Thoracic aorta (tissue), 2 donors: Measurements from ENCODE around the gene MAD1L1. TPM values are rescaled to one million over a fixed set of nuclear protein-coding genes. Genes with fewer than 3 reads are reported as not detected.

ENCODE experiments used
- ATAC-seq: fragments of 150-250 bp; one replicate; pipeline ENCODE4 v1.8.0; 2017; ENCODE audit warnings: low read depth; ENCODE audit not compliant: insufficient number of reproducible peaks, low FRiP score
- DNase-seq: peaks from one replicate; pipeline ENCODE4 v3.0.0-alpha.2; 2020; ENCODE audit warnings: low spot score
- H3K27ac ChIP-seq, 2 donors: fragments of 200-600 bp; sonication (generic); 1 replicate in 1 of 2; 2 replicates in 1 of 2; pipeline ENCODE4 v1.5.1; 2016; ENCODE audit warnings: mild to moderate bottlenecking in 2 of 2, moderate library complexity in 2 of 2
- H3K27me3 ChIP-seq: fragments of 200-600 bp; sonication (generic); replicated peaks from 2 replicates; pipeline ENCODE4 v1.6.0; 2016; ENCODE audit warnings: mild to moderate bottlenecking; ENCODE audit not compliant: insufficient read depth
- H3K36me3 ChIP-seq: fragments of 200-600 bp; sonication (generic); one replicate; pipeline ENCODE4 v1.5.1; 2016
- H3K4me1 ChIP-seq, 2 donors: fragments of 200-600 bp; sonication (generic); 1 replicate in 1 of 2; 2 replicates in 1 of 2; pipeline versions ENCODE4 v1.5.1 to v1.6.0; 2016; ENCODE audit warnings: low read depth in 2 of 2, mild to moderate bottlenecking in 1 of 2; ENCODE audit not compliant: control insufficient read depth in 1 of 2
- H3K4me3 ChIP-seq: fragments of 200-600 bp; sonication (generic); 2 replicates; pipeline ENCODE4 v1.5.1; 2016; ENCODE audit warnings: mild to moderate bottlenecking
- H3K9me3 ChIP-seq: fragments of 200-600 bp; sonication (generic); 2 replicates; pipeline ENCODE4 v1.5.1; 2016
- CTCF ChIP-seq: fragments of 200-600 bp; sonication (generic); IDR thresholded peaks from one replicate; pipeline ENCODE4 v1.5.1; 2019; ENCODE audit warnings: antibody characterized with exemption
- total RNA-seq, 2 donors: library from RNA; depleted of rRNA; stranded (reverse); fragments of >200 nt; gene quantifications; one replicate each; pipeline versions ENCODE4 v1.1.0 to v1.2.3, GENCODE V29; 2016

MAD1L1 gene
- total RNA-seq, 2 donors from 2014 or later: 27.4 to 41.3 TPM

GRCh38 chr7:1781369-1781768, 451.4 kb downstream of the MAD1L1 start:
- no peaks in the 10 kb centered on the region for H3K36me3 ChIP-seq
- no peaks in the 10 kb centered on the region for H3K4me1 ChIP-seq
- ATAC-seq (no peak), DNase-seq (no peak)
- no peak overlapping the region for H3K27ac ChIP-seq
- H3K27me3 ChIP-seq: no peaks in the 10 kb centered on the region
- TF ChIP-seq CTCF: no peak
- peaks cover 7% of the 10 kb centered on the region for H3K9me3 ChIP-seq
- no peak overlapping the region for H3K4me3 ChIP-seq

- ATAC-seq (no peak), DNase-seq (no peak)
- no peaks in the 10 kb centered on the region for H3K4me1 ChIP-seq
- H3K27ac ChIP-seq: no peak overlapping the region
- no peak for TF ChIP-seq CTCF
- H3K9me3 ChIP-seq: no peaks in the 10 kb centered on the region
- H3K27me3 ChIP-seq: no peaks in the 10 kb centered on the region
- H3K36me3 ChIP-seq: no peaks in the 10 kb centered on the region
- no peak overlapping the region for H3K4me3 ChIP-seq
These were observed 453.3 kb downstream of the MAD1L1 start for GRCh38 chr7:1779445-1779844.

GRCh38 chr7:1777122-1777521, 455.6 kb downstream of the MAD1L1 start:
- no peaks in the 10 kb centered on the region for H3K9me3 ChIP-seq
- no peaks in the 10 kb centered on the region for H3K36me3 ChIP-seq
- H3K27ac ChIP-seq: no peak overlapping the region
- no peaks in the 10 kb centered on the region for H3K4me1 ChIP-seq
- no peak for TF ChIP-seq CTCF
- no peaks in the 10 kb centered on the region for H3K27me3 ChIP-seq
- H3K4me3 ChIP-seq: no peak overlapping the region
- ATAC-seq: no peak
- DNase-seq: no peak

- Histone ChIP-seq H3K9me3 (no peaks in the 10 kb centered on the region), H3K27ac (no peak overlapping the region), H3K36me3 (no peaks in the 10 kb centered on the region), H3K4me3 (no peak overlapping the region), H3K27me3 (no peaks in the 10 kb centered on the region), H3K4me1 (no peaks in the 10 kb centered on the region)
- ATAC-seq (no peak), DNase-seq (no peak)
- TF ChIP-seq CTCF: no peak
These were observed 457.4 kb downstream of the MAD1L1 start for GRCh38 chr7:1775389-1775788.

- H3K27me3 ChIP-seq: no peaks in the 10 kb centered on the region
- ATAC-seq: no peak
- no peak for DNase-seq
These were observed 462.4 kb downstream of the MAD1L1 start for GRCh38 chr7:1770331-1770730.

More at GRCh38 chr7:1770331-1770730, 462.4 kb downstream of the MAD1L1 start:
- Histone ChIP-seq H3K27ac (no peak overlapping the region), H3K4me1 (no peaks in the 10 kb centered on the region), H3K9me3 (no peaks in the 10 kb centered on the region), H3K4me3 (no peak overlapping the region), H3K36me3 (no peaks in the 10 kb centered on the region)
- TF ChIP-seq CTCF: no peak
